CD4-positive, alpha-beta T cell (primary cell): ENCODE measurements around the gene TNP1. TPM values are rescaled to one million over a fixed set of nuclear protein-coding genes. Genes with fewer than 3 reads are reported as not detected.

ENCODE experiments used
- ATAC-seq: fragments of 200-7000 bp; cut with Tn5 transposase; one replicate; pipeline ENCODE4 v1.10.0; 2022; ENCODE audit warnings: mild to moderate bottlenecking; ENCODE audit not compliant: poor library complexity
- CTCF ChIA-PET: fragments of 350-600 bp; sonication (Branson Sonifier 250); formaldehyde crosslinking; loops from one replicate; lab custom pipeline; 2021; ENCODE audit warnings: antibody characterized with exemption, inconsistent platforms; lab: Charles Lee
- POLR2A ChIA-PET: fragments of 350-600 bp; sonication (Branson Sonifier 250); formaldehyde crosslinking; loops from one replicate; lab custom pipeline; 2021; ENCODE audit warnings: antibody characterized with exemption, inconsistent platforms; lab: Charles Lee
- DNase-seq, 14 experiments: peaks; one replicate each; pipeline ENCODE4 v3.0.0-alpha.2; 2013 to 2020; ENCODE audit warnings: mixed read lengths in 2 of 14
- H3K27ac ChIP-seq, 2 donors: one replicate each; pipeline versions ENCODE4 v1.5.1 to v1.7.0; 2013; ENCODE audit warnings: low read length in 2 of 2, low read depth in 1 of 2, mild to moderate bottlenecking in 1 of 2
- H3K27me3 ChIP-seq, 2 experiments: 1 replicate in 1 of 2; 2 replicates in 1 of 2; pipeline versions ENCODE4 v1.6.1 to v1.7.0; 2013; ENCODE audit warnings: low read length in 2 of 2, control low read depth in 1 of 2, mild to moderate bottlenecking in 1 of 2, moderate library complexity in 1 of 2; ENCODE audit not compliant: insufficient read depth in 2 of 2, control insufficient read depth in 1 of 2
- H3K36me3 ChIP-seq: one replicate; pipeline ENCODE4 v1.6.1; 2013; ENCODE audit warnings: low read length, control low read depth; ENCODE audit not compliant: insufficient read depth
- H3K4me1 ChIP-seq: one replicate; pipeline ENCODE4 v1.6.1; 2013; ENCODE audit warnings: low read length, control low read depth; ENCODE audit not compliant: insufficient read depth
- H3K4me3 ChIP-seq: one replicate; pipeline ENCODE4 v1.5.1; 2013; ENCODE audit warnings: mild to moderate bottlenecking, low read length, moderate library complexity
- H3K9me3 ChIP-seq, 2 experiments: 1 replicate in 1 of 2; 2 replicates in 1 of 2; pipeline versions ENCODE4 v1.6.1 to v1.7.0; 2013; ENCODE audit warnings: low read length in 2 of 2, mild to moderate bottlenecking in 2 of 2, control low read depth in 1 of 2, moderate library complexity in 1 of 2; ENCODE audit not compliant: control insufficient read depth in 1 of 2, insufficient read depth in 1 of 2
- H3K27ac Mint-ChIP-seq: one replicate; pipeline ENCODE4 v1.8.0; 2020; ENCODE audit warnings: mixed read lengths
- H3K27me3 Mint-ChIP-seq: one replicate; pipeline ENCODE4 v1.8.0; 2021; ENCODE audit warnings: mixed read lengths
- H3K36me3 Mint-ChIP-seq: one replicate; pipeline ENCODE4 v1.8.0; 2021; ENCODE audit warnings: low read depth, mixed read lengths
- H3K4me1 Mint-ChIP-seq: one replicate; pipeline ENCODE4 v1.8.0; 2021; ENCODE audit warnings: low read depth, mixed read lengths
- H3K4me3 Mint-ChIP-seq: one replicate; pipeline ENCODE4 v1.8.0; 2020; ENCODE audit warnings: mild to moderate bottlenecking, mixed read lengths
- H3K9me3 Mint-ChIP-seq: one replicate; pipeline ENCODE4 v1.8.0; 2020; ENCODE audit warnings: mixed read lengths
- CTCF ChIP-seq: fragments of 200-600 bp; IDR thresholded peaks from one replicate; pipeline ENCODE4 v1.8.0; 2022; ENCODE audit warnings: antibody characterized with exemption, mild to moderate bottlenecking
- intact Hi-C, 2 experiments: fragments of 100-400 bp; cut with DNase I in 1 of 2; cut with micrococcal nuclease in 1 of 2; formaldehyde crosslinking; loops; one replicate each; pipeline versions ENCODE4 v1.15.1 to v1.9.0; 2023 to 2025; cut with DNase I, micrococcal nuclease
- total RNA-seq, 174 experiments: library from RNA in 2 of 174; stranded (reverse) in 2 of 174; gene quantifications; one replicate each; pipeline ENCODE4 v1.2.3 and lab custom pipeline; 2021 to 2026

Gene TNP1
- total RNA-seq, 2 experiments from 2014 or later: not detected

- POLR2A ChIA-PET: no interaction called here
- intact Hi-C loops: no loop called here
Measured at GRCh38 chr2:216879727-216880508, 20.1 kb upstream of the TNP1 start.

GRCh38 chr2:216878072-216878471, 18.2 kb upstream of the TNP1 start:
- Histone ChIP-seq H3K4me1 (no peaks in the 10 kb centered on the region), H3K4me3 (no peak overlapping the region), H3K9me3 (no peaks in the 10 kb centered on the region), H3K27me3 (no peaks in the 10 kb centered on the region), H3K36me3 (no peaks in the 10 kb centered on the region), H3K27ac (no peak overlapping the region)
- H3K27ac Mint-ChIP-seq: no peak overlapping the region
- H3K27me3 Mint-ChIP-seq: peaks cover 4% of the 10 kb centered on the region
- POLR2A ChIA-PET: no interaction called here
- intact Hi-C loops: no loop called here
- H3K4me3 Mint-ChIP-seq: no peak overlapping the region
- no peaks in the 10 kb centered on the region for H3K9me3 Mint-ChIP-seq
- CTCF ChIA-PET: no interaction called here
- H3K36me3 Mint-ChIP-seq: no peaks in the 10 kb centered on the region
- ATAC-seq (no peak), DNase-seq (no peak)
- H3K4me1 Mint-ChIP-seq: peaks cover 7% of the 10 kb centered on the region
- no peak for TF ChIP-seq CTCF

More at GRCh38 chr2:216879727-216880508, 20.1 kb upstream of the TNP1 start:
- no peak for ATAC-seq
- Histone ChIP-seq H3K4me1 (no peaks in the 10 kb centered on the region), H3K27ac (no peak overlapping the region), H3K9me3 (peaks cover 0 to under 1% of the 10 kb centered on the region in 2 experiments), H3K27me3 (no peaks in the 10 kb centered on the region), H3K4me3 (no peak overlapping the region), H3K36me3 (no peaks in the 10 kb centered on the region)
- H3K27me3 Mint-ChIP-seq: peaks cover 4% of the 10 kb centered on the region
- H3K4me1 Mint-ChIP-seq: peaks cover 7% of the 10 kb centered on the region
- no peak for DNase-seq
- no peaks in the 10 kb centered on the region for H3K36me3 Mint-ChIP-seq
- H3K4me3 Mint-ChIP-seq: no peak overlapping the region
- CTCF ChIA-PET: no interaction called here
- H3K27ac Mint-ChIP-seq: no peak overlapping the region
- H3K9me3 Mint-ChIP-seq: no peaks in the 10 kb centered on the region
- no peak for TF ChIP-seq CTCF

GRCh38 chr2:216877085-216877484, 17.2 kb upstream of the TNP1 start:
- Mint-ChIP-seq H3K4me3 (no peak overlapping the region), H3K9me3 (no peaks in the 10 kb centered on the region), H3K27me3 (peaks cover 4% of the 10 kb centered on the region), H3K36me3 (no peaks in the 10 kb centered on the region), H3K4me1 (peaks cover 7% of the 10 kb centered on the region), H3K27ac (no peak overlapping the region)
- Histone ChIP-seq H3K4me3 (no peak overlapping the region), H3K27me3 (no peaks in the 10 kb centered on the region), H3K36me3 (no peaks in the 10 kb centered on the region), H3K9me3 (no peaks in the 10 kb centered on the region), H3K27ac (no peak overlapping the region), H3K4me1 (no peaks in the 10 kb centered on the region)
- intact Hi-C loops: no loop called here
- no peak for TF ChIP-seq CTCF
- no peak for DNase-seq
- ATAC-seq: no peak
- ChIA-PET POLR2A (no interaction called here), CTCF (no interaction called here)
